HG02642 (cell line): ENCODE results near the gene PEAK1.

Experiments used
- ATAC-seq: cut with Tn5 transposase; IDR thresholded peaks from one replicate; pipeline ENCODE4 v1.9.1; 2021; ENCODE audit warnings: mild to moderate bottlenecking; ENCODE audit not compliant: unreplicated experiment, poor library complexity

The PEAK1 gene

GRCh38 chr15:77112838-77113504, 306.9 kb downstream of the PEAK1 start:
- ATAC-seq: no peak

- ATAC-seq: no peak
These were observed 308.1 kb downstream of the PEAK1 start for GRCh38 chr15:77111789-77112188.

GRCh38 chr15:77107531-77108355, 312.2 kb downstream of the PEAK1 start:
- no peak for ATAC-seq

GRCh38 chr15:77107068-77107467, 312.8 kb downstream of the PEAK1 start:
- ATAC-seq: no peak

GRCh38 chr15:77104155-77104554, 315.7 kb downstream of the PEAK1 start:
- ATAC-seq: no peak

- no peak for ATAC-seq
These were observed 320.0 kb downstream of the PEAK1 start for GRCh38 chr15:77099741-77100463.

- ATAC-seq: no peak
These were observed 321.3 kb downstream of the PEAK1 start for GRCh38 chr15:77098572-77098971.

- ATAC-seq: no peak
These were observed 322.0 kb downstream of the PEAK1 start for GRCh38 chr15:77097921-77098320.

GRCh38 chr15:77097248-77097721, 322.6 kb downstream of the PEAK1 start:
- no peak for ATAC-seq

- no peak for ATAC-seq
These were observed 323.4 kb downstream of the PEAK1 start for GRCh38 chr15:77096541-77096940.

GRCh38 chr15:77096138-77096537, 323.8 kb downstream of the PEAK1 start:
- no peak for ATAC-seq

GRCh38 chr15:77094397-77095030, 325.4 kb downstream of the PEAK1 start:
- no peak for ATAC-seq

- no peak for ATAC-seq
These were observed 326.5 kb downstream of the PEAK1 start for GRCh38 chr15:77093436-77093835.

- ATAC-seq: no peak
These were observed 328.8 kb downstream of the PEAK1 start for GRCh38 chr15:77091097-77091496.

- ATAC-seq: no peak
These were observed 332.7 kb downstream of the PEAK1 start for GRCh38 chr15:77087213-77087612.

GRCh38 chr15:77085297-77085696, 334.6 kb downstream of the PEAK1 start:
- ATAC-seq: no peak

- ATAC-seq: no peak
These were observed 335.5 kb downstream of the PEAK1 start for GRCh38 chr15:77084436-77084835.

- peak; percentile 79 for ATAC-seq
These were observed 336.3 kb downstream of the PEAK1 start for GRCh38 chr15:77083381-77084160.

- ATAC-seq: no peak
These were observed 337.9 kb downstream of the PEAK1 start for GRCh38 chr15:77081971-77082370.
